Ascending aorta (tissue), 1 donor: Measurements from ENCODE around the gene OR2L13. TPM values are rescaled to one million over a fixed set of nuclear protein-coding genes. Genes with fewer than 3 reads are reported as not detected.

Experiments used
- total RNA-seq: library from RNA; depleted of rRNA; stranded (reverse); fragments of >200 nt; gene quantifications from one replicate; pipeline ENCODE4 v1.1.0, GENCODE V29; 2016

OR2L13 gene
- total RNA-seq, 1 donor from 2014 or later: not detected

Other genes with a start within 250 kb of the OR2L13 start
- gene TRIM58, start 238.0 kb upstream of the OR2L13 start, total RNA-seq: 0.53 TPM
- not detected for gene OR2W3, start 199.6 kb upstream of the OR2L13 start, total RNA-seq
- gene OR2T8, start 174.9 kb upstream of the OR2L13 start, total RNA-seq: not detected
- gene OR2AJ1, start 170.3 kb upstream of the OR2L13 start, total RNA-seq: not detected
- not detected for gene OR2L8, start 146.3 kb upstream of the OR2L13 start, total RNA-seq
- gene OR2AK2, start 130.0 kb upstream of the OR2L13 start, total RNA-seq: not detected
- not detected for gene OR2L5, start 81.5 kb upstream of the OR2L13 start, total RNA-seq
- gene OR2L2, start 65.1 kb upstream of the OR2L13 start, total RNA-seq: not detected
- gene OR2L3, start 48.3 kb upstream of the OR2L13 start, total RNA-seq: not detected
- gene OR2M5, start 50.0 kb downstream of the OR2L13 start, total RNA-seq: not detected
- not detected for gene OR2M2, start 79.6 kb downstream of the OR2L13 start, total RNA-seq
- not detected for gene OR2M3, start 102.1 kb downstream of the OR2L13 start, total RNA-seq
- not detected for gene OR2M4, start 136.2 kb downstream of the OR2L13 start, total RNA-seq
- gene OR2T33, start 182.8 kb downstream of the OR2L13 start, total RNA-seq: not detected
- gene OR2T12, start 208.2 kb downstream of the OR2L13 start, total RNA-seq: not detected
- gene OR2M7, start 229.4 kb downstream of the OR2L13 start, total RNA-seq: not detected